GM23338 (cell line): ENCODE data around the gene SPECC1. TPM values are rescaled to one million over a fixed set of nuclear protein-coding genes. Genes with fewer than 3 reads are reported as not detected.

Source experiments
- ATAC-seq: fragments of 200-7000 bp; cut with Tn5 transposase; 3 replicates; pipeline ENCODE4 v1.9.1; 2020
- DNase-seq: peaks from one replicate; pipeline ENCODE4 v3.0.0-alpha.2; 2015; ENCODE audit warnings: low spot score
- H2AFZ ChIP-seq: fragments of 200-600 bp; sonication (generic); 2 replicates; pipeline ENCODE4 v1.8.0; 2016; ENCODE audit warnings: antibody characterized with exemption, mild to moderate bottlenecking, moderate library complexity
- H3F3A ChIP-seq: fragments of 200-600 bp; sonication (generic); replicated peaks from 2 replicates; pipeline ENCODE4 v1.8.0; 2017; ENCODE audit warnings: antibody characterized with exemption, mixed run types, low read depth
- H3K27ac ChIP-seq: fragments of 200-600 bp; sonication (generic); 2 replicates; pipeline ENCODE4 v1.6.1; 2016; ENCODE audit warnings: low read depth
- H3K27me3 ChIP-seq: fragments of 200-600 bp; sonication (generic); 2 replicates; pipeline ENCODE4 v1.8.0; 2016; ENCODE audit warnings: mild to moderate bottlenecking, mixed run types, moderate library complexity; ENCODE audit not compliant: insufficient read depth
- H3K36me3 ChIP-seq: fragments of 200-600 bp; sonication (generic); 2 replicates; pipeline ENCODE4 v1.8.0; 2016; ENCODE audit warnings: mild to moderate bottlenecking; ENCODE audit not compliant: insufficient read depth
- H3K4me1 ChIP-seq: fragments of 200-600 bp; sonication (generic); 2 replicates; pipeline ENCODE4 v1.8.0; 2016; ENCODE audit warnings: mild to moderate bottlenecking, moderate library complexity; ENCODE audit not compliant: insufficient read depth
- H3K4me2 ChIP-seq: fragments of 200-600 bp; sonication (generic); 2 replicates; pipeline ENCODE4 v1.7.1; 2017; ENCODE audit warnings: mixed run types
- H3K4me3 ChIP-seq: fragments of 200-600 bp; sonication (generic); 2 replicates; pipeline ENCODE4 v1.6.1; 2016; ENCODE audit warnings: mixed run types
- H3K79me2 ChIP-seq: fragments of 200-600 bp; sonication (generic); replicated peaks from 2 replicates; pipeline ENCODE4 v1.8.0; 2017; ENCODE audit warnings: mild to moderate bottlenecking; ENCODE audit not compliant: insufficient read depth
- H3K9me2 ChIP-seq: fragments of 200-600 bp; sonication (generic); 2 replicates; pipeline ENCODE4 v1.8.0; 2017; ENCODE audit not compliant: insufficient read depth
- H4K20me1 ChIP-seq: fragments of 200-600 bp; sonication (generic); replicated peaks from 2 replicates; pipeline ENCODE4 v1.8.0; 2017; ENCODE audit warnings: mild to moderate bottlenecking; ENCODE audit not compliant: insufficient read depth
- H3K27ac Mint-ChIP-seq: 2 replicates; pipeline ENCODE4 v1.8.0; 2020; ENCODE audit warnings: inconsistent platforms, mild to moderate bottlenecking, moderate library complexity, mixed read lengths
- H3K27me3 Mint-ChIP-seq: 3 replicates; pipeline ENCODE4 v1.8.0; 2022; ENCODE audit warnings: low read depth, mild to moderate bottlenecking, moderate library complexity, mixed read lengths, inconsistent platforms; ENCODE audit not compliant: insufficient read depth, poor library complexity
- H3K36me3 Mint-ChIP-seq: 3 replicates; pipeline ENCODE4 v1.8.0; 2021; ENCODE audit warnings: low read depth, mild to moderate bottlenecking, inconsistent platforms, moderate library complexity, mixed read lengths
- H3K4me1 Mint-ChIP-seq: 3 replicates; pipeline ENCODE4 v1.8.0; 2020; ENCODE audit warnings: mild to moderate bottlenecking, inconsistent platforms, mixed read lengths
- H3K4me3 Mint-ChIP-seq: 3 replicates; pipeline ENCODE4 v1.8.0; 2021; ENCODE audit warnings: moderate library complexity, mild to moderate bottlenecking, inconsistent platforms, mixed read lengths
- H3K9me3 Mint-ChIP-seq: 3 replicates; pipeline ENCODE4 v1.8.0; 2020; ENCODE audit warnings: moderate library complexity, mild to moderate bottlenecking, inconsistent platforms, mixed read lengths
- CREB1 ChIP-seq: fragments of 250-450 bp; sonication (Bioruptor Pico); IDR thresholded peaks from 2 replicates; pipeline ENCODE4 v1.5.0; 2020; ENCODE audit warnings: low read depth, mild to moderate bottlenecking, moderate library complexity
- EZH2 ChIP-seq: fragments of 200-600 bp; sonication (generic); IDR thresholded peaks from one replicate; pipeline ENCODE4 v1.8.0; 2017; ENCODE audit warnings: antibody characterized with exemption, mild to moderate bottlenecking, low read depth; ENCODE audit not compliant: unreplicated experiment
- EZH2phosphoT487 ChIP-seq: fragments of 200-600 bp; sonication (generic); IDR thresholded peaks from one replicate; pipeline ENCODE4 v1.8.1; 2018; ENCODE audit warnings: antibody characterized with exemption; ENCODE audit not compliant: unreplicated experiment
- JUNB ChIP-seq: IDR thresholded peaks from one replicate; pipeline ENCODE4 v1.6.1; 2016; ENCODE audit warnings: antibody characterized with exemption; ENCODE audit not compliant: unreplicated experiment
- NANOG ChIP-seq: IDR thresholded peaks from 2 replicates; pipeline ENCODE4 v1.6.1; 2016; ENCODE audit warnings: antibody characterized with exemption, borderline replicate concordance
- POLR2AphosphoS5 ChIP-seq: IDR thresholded peaks from 2 replicates; pipeline ENCODE4 v1.6.1; 2016; ENCODE audit warnings: antibody characterized with exemption, low read depth
- REST ChIP-seq: IDR thresholded peaks from one replicate; pipeline ENCODE4 v1.6.1; 2018; ENCODE audit warnings: antibody characterized with exemption; ENCODE audit not compliant: unreplicated experiment
- STAT1 ChIP-seq: IDR thresholded peaks from one replicate; pipeline ENCODE4 v1.6.1; 2016; ENCODE audit warnings: antibody characterized with exemption; ENCODE audit not compliant: unreplicated experiment
- ZNF331 ChIP-seq: fragments of 250-450 bp; sonication (Bioruptor Pico); IDR thresholded peaks from 2 replicates; pipeline ENCODE4 v1.5.0; 2020; ENCODE audit warnings: low read depth, mild to moderate bottlenecking, moderate library complexity
- polyA plus RNA-seq: library from polyadenylated mRNA; unstranded; fragments of >200 nt; fragmentation: Nextera tagmentation; extraction: Ambion mirVana; gene quantifications from 2 replicates; pipeline ENCODE4 v1.2.1, GENCODE V29; 2016
- total RNA-seq: library from RNA; depleted of rRNA; stranded (reverse); fragments of >200 nt; shearing (Covaris generic); gene quantifications from 2 replicates; pipeline ENCODE4 v1.2.3, GENCODE V29; 2014
- TF ChIP-seq, protein P1 (sequence below), 2 experiments: fragments of 200-600 bp in 1 of 2; sonication (generic) in 1 of 2; conservative IDR thresholded peaks; 2 replicates each; pipeline versions ENCODE4 v1.5.1 to v1.6.1; 2016 to 2017; ENCODE audit warnings: antibody characterized with exemption in 2 of 2, low read depth in 2 of 2, mild to moderate bottlenecking in 2 of 2, moderate library complexity in 1 of 2
- TF ChIP-seq, protein P2 (sequence below): IDR thresholded peaks from 2 replicates; pipeline ENCODE4 v1.6.1; 2016; ENCODE audit warnings: antibody characterized with exemption

SPECC1 gene
- total and polyA plus RNA-seq, 2 experiments from 2014 or later, result 42.6 to 101 TPM

GRCh38 chr17:20205609-20206008, 196.4 kb downstream of the SPECC1 start:
- Mint-ChIP-seq H3K36me3 (peaks cover 24% of the 10 kb centered on the region), H3K27ac (peak overlapping the region; percentile 20; the same call in 1 of the 2 replicates), H3K4me1 (peaks cover 74% of the 10 kb centered on the region), H3K9me3 (no peaks in the 10 kb centered on the region), H3K4me3 (no peak overlapping the region; the same call in 2 of the 3 replicates), H3K27me3 (peaks cover 3% of the 10 kb centered on the region)
- ATAC-seq, result no peak
- DNase-seq, result no peak
- H3K27me3 ChIP-seq, result no peaks in the 10 kb centered on the region
- H3K9me2 ChIP-seq, result no peaks in the 10 kb centered on the region
- H4K20me1 ChIP-seq, result no peaks in the 10 kb centered on the region
- H3K27ac ChIP-seq, result peak overlapping the region; percentile 35; the same call in 1 of the 2 replicates
- TF ChIP-seq NANOG, result no peak
- no peak for TF ChIP-seq STAT1
- no peak for TF ChIP-seq CREB1 (CRISPR knock-in tag)
- TF ChIP-seq, protein P1, sequence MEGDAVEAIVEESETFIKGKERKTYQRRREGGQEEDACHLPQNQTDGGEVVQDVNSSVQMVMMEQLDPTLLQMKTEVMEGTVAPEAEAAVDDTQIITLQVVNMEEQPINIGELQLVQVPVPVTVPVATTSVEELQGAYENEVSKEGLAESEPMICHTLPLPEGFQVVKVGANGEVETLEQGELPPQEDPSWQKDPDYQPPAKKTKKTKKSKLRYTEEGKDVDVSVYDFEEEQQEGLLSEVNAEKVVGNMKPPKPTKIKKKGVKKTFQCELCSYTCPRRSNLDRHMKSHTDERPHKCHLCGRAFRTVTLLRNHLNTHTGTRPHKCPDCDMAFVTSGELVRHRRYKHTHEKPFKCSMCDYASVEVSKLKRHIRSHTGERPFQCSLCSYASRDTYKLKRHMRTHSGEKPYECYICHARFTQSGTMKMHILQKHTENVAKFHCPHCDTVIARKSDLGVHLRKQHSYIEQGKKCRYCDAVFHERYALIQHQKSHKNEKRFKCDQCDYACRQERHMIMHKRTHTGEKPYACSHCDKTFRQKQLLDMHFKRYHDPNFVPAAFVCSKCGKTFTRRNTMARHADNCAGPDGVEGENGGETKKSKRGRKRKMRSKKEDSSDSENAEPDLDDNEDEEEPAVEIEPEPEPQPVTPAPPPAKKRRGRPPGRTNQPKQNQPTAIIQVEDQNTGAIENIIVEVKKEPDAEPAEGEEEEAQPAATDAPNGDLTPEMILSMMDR (conservative IDR thresholded peaks at IDR 0.05; ENCODE audit: low read depth in 2 of 2), result no peak
- TF ChIP-seq EZH2phosphoT487, result no peak
- TF ChIP-seq EZH2, result no peak
- no peak for TF ChIP-seq REST
- TF ChIP-seq, protein P2, sequence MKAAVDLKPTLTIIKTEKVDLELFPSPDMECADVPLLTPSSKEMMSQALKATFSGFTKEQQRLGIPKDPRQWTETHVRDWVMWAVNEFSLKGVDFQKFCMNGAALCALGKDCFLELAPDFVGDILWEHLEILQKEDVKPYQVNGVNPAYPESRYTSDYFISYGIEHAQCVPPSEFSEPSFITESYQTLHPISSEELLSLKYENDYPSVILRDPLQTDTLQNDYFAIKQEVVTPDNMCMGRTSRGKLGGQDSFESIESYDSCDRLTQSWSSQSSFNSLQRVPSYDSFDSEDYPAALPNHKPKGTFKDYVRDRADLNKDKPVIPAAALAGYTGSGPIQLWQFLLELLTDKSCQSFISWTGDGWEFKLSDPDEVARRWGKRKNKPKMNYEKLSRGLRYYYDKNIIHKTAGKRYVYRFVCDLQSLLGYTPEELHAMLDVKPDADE, result no peak
- TF ChIP-seq JUNB, result no peak
- TF ChIP-seq ZNF331 (CRISPR knock-in tag), result no peak
- TF ChIP-seq POLR2AphosphoS5, result no peak
- peak overlapping the region; percentile 4; the same call in 1 of the 2 replicates for H3K4me2 ChIP-seq
- H3K36me3 ChIP-seq, result no peaks in the 10 kb centered on the region
- no peak overlapping the region for H2AFZ ChIP-seq
- peaks cover 60% of the 10 kb centered on the region for H3K79me2 ChIP-seq
- H3K4me1 ChIP-seq, result peaks cover 55% of the 10 kb centered on the region
- no peaks in the 10 kb centered on the region for H3F3A ChIP-seq
- no peak overlapping the region for H3K4me3 ChIP-seq
